ENCODE measurements around the gene COP1. TPM values are rescaled to one million over a fixed set of nuclear protein-coding genes. Genes with fewer than 3 reads are reported as not detected.

The COP1 gene
- total and polyA plus RNA-seq, 2 of the 4 experiments (the other 2 are of a cell fraction), result 17.8 to 35.0 TPM

GRCh38 chr1:175968486-175969172, 238.5 kb downstream of the COP1 start:
- H4K5ac ChIP-seq (ENCODE audit: low read depth, low read length), result peak overlapping the region; percentile 68; the same call in 1 of the 2 replicates
- no peak overlapping the region; the same call in 1 of the 2 replicates for H2BK120ac ChIP-seq (ENCODE audit: low read depth, low read length)
- no peak overlapping the region for H3K14ac ChIP-seq (replicated peaks; ENCODE audit: low read depth, low read length)
- peaks cover 5% of the 10 kb centered on the region for H3K36me3 ChIP-seq (ENCODE audit: control insufficient read depth, insufficient read depth, low read length)
- in situ Hi-C loops (cut with MboI; ENCODE audit: low sequenced_read_pairs) (no loop called here), dilution Hi-C loops (cut with HindIII; ENCODE audit: low sequenced_read_pairs, unreplicated experiment) (no loop called here), intact Hi-C loops (cut with micrococcal nuclease) (no loop called here)
- no peak overlapping the region for H3K23ac ChIP-seq (ENCODE audit: low read depth, low read length)
- DNase-seq (peak; percentile 45), ATAC-seq (ENCODE audit: low read depth) (peak; percentile 91)
- H2BK5ac ChIP-seq (ENCODE audit: low read depth, low read length, poor library complexity, severe bottlenecking), result peak overlapping the region; percentile 82
- ChIA-PET CTCF (no interaction called here), POLR2A (ENCODE audit: unreplicated experiment) (no interaction called here)
- H3K9ac ChIP-seq (ENCODE audit: low read depth, low read length), result no peak overlapping the region
- H4K20me1 ChIP-seq (ENCODE audit: insufficient read depth, low read length), result no peaks in the 10 kb centered on the region; the same call in 1 of the 2 replicates
- H3K4me3 ChIP-seq (ENCODE audit: insufficient read depth, low read depth, low read length), result no peak overlapping the region
- no peak overlapping the region for H2AFZ ChIP-seq (replicated peaks; ENCODE audit: low read length, poor library complexity)
- H3K9me1 ChIP-seq (ENCODE audit: insufficient read depth, low read length), result no peaks in the 10 kb centered on the region
- WGBS, 2 experiments (ENCODE audit: extremely low coverage in 2 of 2, insufficient read length in 1 of 2), result no CpG with 5 or more reads among the region's 3 CpGs
- 0 out of 4 replicates have a peak overlapping the region, but pooled peaks of 1 of the 2 experiments have one; percentile 2 for H4K8ac ChIP-seq (ENCODE audit: low read depth in 2 of 2, low read length in 2 of 2)
- H3K27me3 ChIP-seq (ENCODE audit: control insufficient read depth, insufficient read depth, low read length), result no peaks in the 10 kb centered on the region
- no peak overlapping the region for H2BK15ac ChIP-seq (ENCODE audit: low read depth, low read length)
- TF ChIP-seq MAFK (IDR thresholded peaks at IDR 0.05; ENCODE audit: low read depth, low read length) (no peak), MAZ (IDR thresholded peaks at IDR 0.05; ENCODE audit: borderline replicate concordance, low read depth, low read length) (no peak), CHD1 (IDR thresholded peaks at IDR 0.05; ENCODE audit: low read depth, low read length) (no peak), RAD21 (IDR thresholded peaks at IDR 0.05; ENCODE audit: low read length) (no peak)
- H3K4me2 ChIP-seq (ENCODE audit: low read depth, low read length), result peak overlapping the region; percentile 84; the same call in 1 of the 2 replicates
- peaks cover 7% of the 10 kb centered on the region for H3K4me1 ChIP-seq (ENCODE audit: control insufficient read depth, insufficient read depth, low read length)
- H2BK20ac ChIP-seq (ENCODE audit: low read depth, low read length), result no peak overlapping the region
- H3K9me3 ChIP-seq (ENCODE audit: control insufficient read depth, insufficient read depth, low read length), result no peaks in the 10 kb centered on the region
- no peak overlapping the region for H4K91ac ChIP-seq (ENCODE audit: insufficient read depth, low read depth, low read length)
- peak overlapping the region; percentile 41; the same call in 1 of the 2 replicates for H3K18ac ChIP-seq (ENCODE audit: low read depth, low read length)
- no peak overlapping the region for H3K4ac ChIP-seq (ENCODE audit: low read depth, low read length)
- peaks cover 4 to 6% of the 10 kb centered on the region in 2 experiments; a peak in 2 of 4 replicates for H3K79me1 ChIP-seq (ENCODE audit: low read depth in 1 of 2, low read length in 2 of 2)
- BruUV-seq (replicated peaks), result no TSS peak
- no peak overlapping the region for H3K27ac ChIP-seq (ENCODE audit: insufficient read depth, low read length)
- no peak overlapping the region for H2AK5ac ChIP-seq (ENCODE audit: low read depth, low read length)
- H2AK9ac ChIP-seq (replicated peaks; ENCODE audit: low read depth, low read length, poor library complexity), result no peak overlapping the region
- H3K56ac ChIP-seq (ENCODE audit: extremely low read depth, insufficient read depth, low read length), result no peak overlapping the region

Measured in IMR-90 (cell line).